IMR-90 (cell line): ENCODE results near the gene RNF213. TPM values are rescaled to one million over a fixed set of nuclear protein-coding genes. Genes with fewer than 3 reads are reported as not detected.

ENCODE experiments used
- ATAC-seq: fragments of 200-7000 bp; cut with Tn5 transposase; 2 replicates; pipeline ENCODE4 v1.9.1; 2020; ENCODE audit warnings: low read depth, mild to moderate bottlenecking, moderate library complexity
- BruUV-seq: library from RNA; stranded (reverse); fragments of 400-500 nt; replicated peaks from 2 replicates; lab custom pipeline; 2021; lab: Mats Ljungman, UMichigan
- CTCF ChIA-PET: fragments of 300-600 bp; formaldehyde crosslinking; extraction: SDS; loops from one replicate; lab custom pipeline; 2021; ENCODE audit warnings: antibody characterized with exemption; lab: Yijun Ruan, JAX
- POLR2A ChIA-PET: fragments of 300-600 bp; sonication (Branson Sonifier 250); formaldehyde crosslinking; loops from one replicate; lab custom pipeline; 2022; ENCODE audit warnings: antibody characterized with exemption; ENCODE audit not compliant: unreplicated experiment; lab: Charles Lee
- DNase-seq: peaks from one replicate; pipeline ENCODE4 v3.0.0; 2013
- H2AFZ ChIP-seq: replicated peaks from 2 replicates; pipeline ENCODE3; 2013; ENCODE audit warnings: low read length, mild to moderate bottlenecking; ENCODE audit not compliant: poor library complexity
- H2AK5ac ChIP-seq: 2 replicates; pipeline ENCODE4 v1.6.1; 2013; ENCODE audit warnings: low read depth, low read length, inconsistent platforms
- H2AK9ac ChIP-seq: replicated peaks from 2 replicates; pipeline ENCODE3; 2013; ENCODE audit warnings: mild to moderate bottlenecking, low read depth, low read length, moderate library complexity; ENCODE audit not compliant: poor library complexity
- H2BK120ac ChIP-seq: 2 replicates; pipeline ENCODE4 v1.6.1; 2013; ENCODE audit warnings: low read depth, low read length, inconsistent platforms
- H2BK15ac ChIP-seq: 3 replicates; pipeline ENCODE4 v1.6.1; 2013; ENCODE audit warnings: low read depth, low read length, inconsistent platforms
- H2BK20ac ChIP-seq: 2 replicates; pipeline ENCODE4 v1.6.1; 2013; ENCODE audit warnings: low read depth, mild to moderate bottlenecking, inconsistent platforms, low read length, moderate library complexity
- H2BK5ac ChIP-seq: 2 replicates; pipeline ENCODE4 v1.6.1; 2013; ENCODE audit warnings: mild to moderate bottlenecking, low read depth, low read length, inconsistent platforms; ENCODE audit not compliant: poor library complexity, severe bottlenecking
- H3K14ac ChIP-seq: replicated peaks from 2 replicates; pipeline ENCODE4 v1.6.1; 2013; ENCODE audit warnings: low read depth, low read length, inconsistent platforms
- H3K18ac ChIP-seq: 2 replicates; pipeline ENCODE4 v1.6.1; 2013; ENCODE audit warnings: low read depth, low read length, control low read depth
- H3K23ac ChIP-seq: 2 replicates; pipeline ENCODE4 v1.6.1; 2013; ENCODE audit warnings: low read depth, low read length, inconsistent platforms
- H3K27ac ChIP-seq: 2 replicates; pipeline ENCODE4 v1.5.1; 2013; ENCODE audit warnings: mild to moderate bottlenecking, control low read depth, low read length; ENCODE audit not compliant: insufficient read depth
- H3K27me3 ChIP-seq: 2 replicates; pipeline ENCODE4 v1.6.1; 2013; ENCODE audit warnings: low read length; ENCODE audit not compliant: control insufficient read depth, insufficient read depth
- H3K36me3 ChIP-seq: 2 replicates; pipeline ENCODE4 v1.6.1; 2013; ENCODE audit warnings: low read length, mixed read lengths; ENCODE audit not compliant: control insufficient read depth, insufficient read depth
- H3K4ac ChIP-seq: 2 replicates; pipeline ENCODE4 v1.6.1; 2013; ENCODE audit warnings: low read depth, low read length, inconsistent platforms
- H3K4me1 ChIP-seq: 2 replicates; pipeline ENCODE4 v1.6.1; 2013; ENCODE audit warnings: low read length, mixed read lengths; ENCODE audit not compliant: control insufficient read depth, insufficient read depth
- H3K4me2 ChIP-seq: 2 replicates; pipeline ENCODE4 v1.6.1; 2013; ENCODE audit warnings: low read depth, mild to moderate bottlenecking, control low read depth, low read length, moderate library complexity
- H3K4me3 ChIP-seq: 2 replicates; pipeline ENCODE4 v1.5.1; 2013; ENCODE audit warnings: low read depth, mild to moderate bottlenecking, control low read depth, low read length, moderate library complexity; ENCODE audit not compliant: insufficient read depth
- H3K56ac ChIP-seq: 2 replicates; pipeline ENCODE4 v1.6.1; 2013; ENCODE audit warnings: low read length, inconsistent platforms; ENCODE audit not compliant: insufficient read depth; ENCODE audit errors: extremely low read depth
- H3K79me1 ChIP-seq, 2 experiments: 2 replicates each; pipeline ENCODE4 v1.6.1; 2013; ENCODE audit warnings: low read length in 2 of 2, inconsistent platforms in 1 of 2, low read depth in 1 of 2
- H3K9ac ChIP-seq: 2 replicates; pipeline ENCODE4 v1.6.1; 2013; ENCODE audit warnings: low read depth, low read length, control low read depth
- H3K9me1 ChIP-seq: 2 replicates; pipeline ENCODE4 v1.6.1; 2013; ENCODE audit warnings: low read length, inconsistent platforms; ENCODE audit not compliant: insufficient read depth
- H3K9me3 ChIP-seq: 2 replicates; pipeline ENCODE4 v1.6.1; 2013; ENCODE audit warnings: low read length; ENCODE audit not compliant: control insufficient read depth, insufficient read depth
- H4K20me1 ChIP-seq: 2 replicates; pipeline ENCODE4 v1.6.1; 2013; ENCODE audit warnings: low read length, inconsistent platforms; ENCODE audit not compliant: insufficient read depth
- H4K5ac ChIP-seq: 2 replicates; pipeline ENCODE4 v1.6.1; 2013; ENCODE audit warnings: mild to moderate bottlenecking, low read depth, low read length, control low read depth
- H4K8ac ChIP-seq, 2 experiments: 2 replicates each; pipeline ENCODE4 v1.6.1; 2013; ENCODE audit warnings: low read depth in 2 of 2, low read length in 2 of 2, control low read depth in 1 of 2, inconsistent platforms in 1 of 2
- H4K91ac ChIP-seq: 2 replicates; pipeline ENCODE4 v1.6.1; 2013; ENCODE audit warnings: low read depth, low read length, inconsistent platforms; ENCODE audit not compliant: insufficient read depth
- BHLHE40 ChIP-seq: fragments of 150-350 bp; IDR thresholded peaks from 2 replicates; pipeline ENCODE4 v1.6.1; 2016; ENCODE audit warnings: mild to moderate bottlenecking, low read depth, low read length
- CHD1 ChIP-seq: IDR thresholded peaks from 2 replicates; pipeline ENCODE4 v1.6.1; 2012; ENCODE audit warnings: low read depth, low read length, improper control_type of control experiment
- ELK1 ChIP-seq: fragments of 150-350 bp; IDR thresholded peaks from 2 replicates; pipeline ENCODE4 v1.6.1; 2016; ENCODE audit warnings: low read depth, mild to moderate bottlenecking, low read length, moderate library complexity, borderline replicate concordance
- FOS ChIP-seq: fragments of 150-350 bp; IDR thresholded peaks from 2 replicates; pipeline ENCODE4 v1.6.1; 2016; ENCODE audit warnings: low read depth, low read length
- MAFK ChIP-seq: IDR thresholded peaks from 2 replicates; pipeline ENCODE4 v1.6.1; 2012; ENCODE audit warnings: low read depth, low read length, improper control_type of control experiment
- MAZ ChIP-seq: IDR thresholded peaks from 2 replicates; pipeline ENCODE4 v1.6.1; 2012; ENCODE audit warnings: low read depth, mild to moderate bottlenecking, low read length, improper control_type of control experiment, moderate library complexity, borderline replicate concordance
- NFE2L2 ChIP-seq: fragments of 150-350 bp; IDR thresholded peaks from 2 replicates; pipeline ENCODE4 v1.6.1; 2016; ENCODE audit warnings: low read depth, mild to moderate bottlenecking, low read length
- POLR2A ChIP-seq: IDR thresholded peaks from 2 replicates; pipeline ENCODE4 v1.6.1; 2012; ENCODE audit warnings: mild to moderate bottlenecking, low read depth, low read length
- RAD21 ChIP-seq: IDR thresholded peaks from 2 replicates; pipeline ENCODE4 v1.6.1; 2012; ENCODE audit warnings: low read length, improper control_type of control experiment
- RFX5 ChIP-seq: IDR thresholded peaks from 2 replicates; pipeline ENCODE4 v1.8.0; 2012; ENCODE audit warnings: low read depth, mild to moderate bottlenecking, low read length, moderate library complexity
- WGBS, 2 experiments: methylation state at CpG; one replicate each; pipeline versions ENCODE4 v1.1.5 to v1.1.7; 2013; ENCODE audit warnings: missing lambda C conversion rate in 2 of 2; ENCODE audit not compliant: insufficient read length in 1 of 2; ENCODE audit errors: extremely low coverage in 2 of 2; 5-methylcytosine and 5-hydroxymethylcytosine counted together
- dilution Hi-C: fragments of 300-500 bp; cut with HindIII; formaldehyde crosslinking; loops from one replicate; pipeline ENCODE4 v1.14.3; 2018; ENCODE audit warnings: low sequenced_read_pairs; ENCODE audit not compliant: unreplicated experiment
- in situ Hi-C: fragments of 300-500 bp; cut with MboI; formaldehyde crosslinking; loops from 3 replicates; pipeline ENCODE4 v1.14.3; 2019; ENCODE audit warnings: low sequenced_read_pairs, inconsistent platforms, mixed read lengths
- intact Hi-C: fragments of 100-400 bp; cut with micrococcal nuclease; formaldehyde crosslinking; loops from 2 replicates; pipeline ENCODE4 v1.10.0; 2022
- polyA plus RNA-seq, 3 experiments: library from polyadenylated mRNA; depleted of rRNA; stranded (reverse); fragments of >200 nt; gene quantifications; 2 replicates each; pipeline ENCODE4 v1.2.3, GENCODE V29; 2012; ENCODE audit warnings: low replicate concordance in 1 of 3
- total RNA-seq: library from RNA; depleted of rRNA; stranded (reverse); fragments of >200 nt; gene quantifications from 2 replicates; pipeline ENCODE4 v1.2.3, GENCODE V29; 2012
- TF ChIP-seq, protein P1 (sequence below): fragments of 150-350 bp; IDR thresholded peaks from 2 replicates; pipeline ENCODE4 v1.6.1; 2017; ENCODE audit warnings: mild to moderate bottlenecking, antibody characterized with exemption, low read length, low read depth

RNF213 gene
- total and polyA plus RNA-seq, 2 of the 4 experiments (the other 2 are of a cell fraction), result 23.4 to 36.0 TPM

GRCh38 chr17:80352991-80353665 lies 92.5 kb downstream of the RNF213 start:
- ATAC-seq (no peak), DNase-seq (no peak)
- dilution Hi-C loops (no loop called here), intact Hi-C loops (no loop called here), in situ Hi-C loops (no loop called here)
- no peak overlapping the region for H3K14ac ChIP-seq
- no peak overlapping the region for H3K27ac ChIP-seq
- H3K27me3 ChIP-seq, result no peaks in the 10 kb centered on the region
- H4K20me1 ChIP-seq, result no peaks in the 10 kb centered on the region; the same call in 1 of the 2 replicates
- peaks cover 75% of the 10 kb centered on the region for H3K36me3 ChIP-seq
- H3K4me1 ChIP-seq, result no peaks in the 10 kb centered on the region
- H3K9me1 ChIP-seq, result peaks cover 10% of the 10 kb centered on the region
- TF ChIP-seq BHLHE40, result no peak
- no peak for TF ChIP-seq MAZ
- TF ChIP-seq, protein P1, sequence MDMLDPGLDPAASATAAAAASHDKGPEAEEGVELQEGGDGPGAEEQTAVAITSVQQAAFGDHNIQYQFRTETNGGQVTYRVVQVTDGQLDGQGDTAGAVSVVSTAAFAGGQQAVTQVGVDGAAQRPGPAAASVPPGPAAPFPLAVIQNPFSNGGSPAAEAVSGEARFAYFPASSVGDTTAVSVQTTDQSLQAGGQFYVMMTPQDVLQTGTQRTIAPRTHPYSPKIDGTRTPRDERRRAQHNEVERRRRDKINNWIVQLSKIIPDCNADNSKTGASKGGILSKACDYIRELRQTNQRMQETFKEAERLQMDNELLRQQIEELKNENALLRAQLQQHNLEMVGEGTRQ, result no peak
- no peak for TF ChIP-seq RFX5
- no peak for TF ChIP-seq RAD21
- TF ChIP-seq FOS, result no peak
- no peak for TF ChIP-seq CHD1
- TF ChIP-seq POLR2A, result no peak
- TF ChIP-seq MAFK, result no peak
- no peak for TF ChIP-seq NFE2L2
- no peak for TF ChIP-seq ELK1
- ChIA-PET POLR2A (no interaction called here), CTCF (no interaction called here)
- no peak overlapping the region for H3K4me2 ChIP-seq
- H3K9me3 ChIP-seq, result no peaks in the 10 kb centered on the region
- no peak overlapping the region for H2BK20ac ChIP-seq
- no peak overlapping the region for H3K18ac ChIP-seq
- no peak overlapping the region for H3K9ac ChIP-seq
- no TSS peak for BruUV-seq
- no peak overlapping the region for H3K56ac ChIP-seq
- H3K4me3 ChIP-seq, result no peak overlapping the region
- H2BK5ac ChIP-seq, result no peak overlapping the region
- no peak overlapping the region for H2BK15ac ChIP-seq
- WGBS, 2 experiments, result 98% methylated on average over 19 of the region's 28 CpGs; no CpG with 5 or more reads in 1 of the 2 experiments
- H2AK9ac ChIP-seq, result no peak overlapping the region
- H3K79me1 ChIP-seq, result peaks cover 7 to 10% of the 10 kb centered on the region in 2 experiments; a peak in 3 of 4 replicates
- no peak overlapping the region for H3K4ac ChIP-seq
- H4K8ac ChIP-seq, result no peak overlapping the region
- H2AFZ ChIP-seq, result no peak overlapping the region
- no peak overlapping the region for H4K91ac ChIP-seq
- H2BK120ac ChIP-seq, result no peak overlapping the region
- H2AK5ac ChIP-seq, result no peak overlapping the region
- H3K23ac ChIP-seq, result no peak overlapping the region
- no peak overlapping the region for H4K5ac ChIP-seq
